Neuronal stem cell (in vitro differentiated cells): Measurements from ENCODE around the gene TRIP10.

Experiments
- DNase-seq: peaks from one replicate; pipeline ENCODE4 v3.0.0-alpha.2; 2013; ENCODE audit warnings: low spot score
- H2AFZ ChIP-seq: one replicate; pipeline ENCODE4 v1.6.1; 2013; ENCODE audit warnings: mild to moderate bottlenecking, low read length, inconsistent platforms
- H2AK5ac ChIP-seq: 2 replicates; pipeline ENCODE4 v1.6.1; 2013; ENCODE audit warnings: low read depth, mild to moderate bottlenecking, inconsistent platforms, low read length, moderate library complexity, mixed read lengths
- H2BK120ac ChIP-seq: 2 replicates; pipeline ENCODE4 v1.6.1; 2013; ENCODE audit warnings: low read depth, mild to moderate bottlenecking, inconsistent platforms, low read length, moderate library complexity, mixed read lengths
- H2BK12ac ChIP-seq: one replicate; pipeline ENCODE4 v1.6.1; 2013; ENCODE audit warnings: low read length, inconsistent platforms
- H2BK15ac ChIP-seq: 2 replicates; pipeline ENCODE4 v1.6.1; 2013; ENCODE audit warnings: mild to moderate bottlenecking, low read length, inconsistent platforms, mixed read lengths
- H2BK5ac ChIP-seq: one replicate; pipeline ENCODE4 v1.6.1; 2013; ENCODE audit warnings: inconsistent platforms, mild to moderate bottlenecking, low read length, moderate library complexity
- H3K14ac ChIP-seq: one replicate; pipeline ENCODE4 v1.6.1; 2013; ENCODE audit warnings: low read length, inconsistent platforms
- H3K18ac ChIP-seq: 2 replicates; pipeline ENCODE4 v1.6.1; 2013; ENCODE audit warnings: low read length, inconsistent platforms
- H3K23ac ChIP-seq: 2 replicates; pipeline ENCODE4 v1.6.1; 2013; ENCODE audit warnings: low read depth, mild to moderate bottlenecking, mixed read lengths, low read length, inconsistent platforms; ENCODE audit not compliant: poor library complexity
- H3K27ac ChIP-seq: replicated peaks from 3 replicates; pipeline ENCODE4 v1.5.1; 2013; ENCODE audit warnings: low read length, inconsistent platforms
- H3K27me3 ChIP-seq, 3 experiments: 2 replicates each; pipeline ENCODE4 v1.6.1; 2013; ENCODE audit warnings: low read length in 3 of 3, mild to moderate bottlenecking in 2 of 3, inconsistent platforms in 1 of 3, low read depth in 1 of 3, mixed read lengths in 1 of 3, moderate library complexity in 1 of 3; ENCODE audit not compliant: control insufficient read depth in 3 of 3, insufficient read depth in 3 of 3
- H3K36me3 ChIP-seq, 2 donors: replicated peaks in 1 of 2; 2 replicates each; pipeline ENCODE4 v1.6.1; 2013; ENCODE audit warnings: low read length in 2 of 2; ENCODE audit not compliant: control insufficient read depth in 2 of 2, insufficient read depth in 2 of 2
- H3K4ac ChIP-seq: 2 replicates; pipeline ENCODE4 v1.6.1; 2013; ENCODE audit warnings: inconsistent platforms, mild to moderate bottlenecking, low read length, moderate library complexity
- H3K4me1 ChIP-seq, 2 donors: 1 replicate in 1 of 2; 2 replicates in 1 of 2; pipeline ENCODE4 v1.6.1; 2013; ENCODE audit warnings: low read length in 2 of 2, low read depth in 1 of 2; ENCODE audit not compliant: control insufficient read depth in 2 of 2, insufficient read depth in 1 of 2
- H3K4me2 ChIP-seq: one replicate; pipeline ENCODE4 v1.6.1; 2013; ENCODE audit warnings: mild to moderate bottlenecking, low read length, inconsistent platforms; ENCODE audit not compliant: insufficient read depth, poor library complexity, severe bottlenecking
- H3K4me3 ChIP-seq, 2 donors: 2 replicates each; pipeline ENCODE4 v1.5.1; 2013; ENCODE audit warnings: low read length in 2 of 2, mild to moderate bottlenecking in 2 of 2, inconsistent platforms in 1 of 2, moderate library complexity in 1 of 2
- H3K79me1 ChIP-seq: one replicate; pipeline ENCODE4 v1.6.1; 2013; ENCODE audit warnings: low read depth, mild to moderate bottlenecking, inconsistent platforms, low read length, moderate library complexity
- H3K9ac ChIP-seq: one replicate; pipeline ENCODE4 v1.6.1; 2013; ENCODE audit warnings: mild to moderate bottlenecking, low read depth, low read length, inconsistent platforms; ENCODE audit not compliant: poor library complexity
- H3K9me3 ChIP-seq, 2 donors: replicated peaks in 1 of 2; 2 replicates each; pipeline versions ENCODE3 to v1.6.1; 2013; ENCODE audit warnings: low read length in 2 of 2, mild to moderate bottlenecking in 2 of 2, inconsistent platforms in 1 of 2, low read depth in 1 of 2, mixed read lengths in 1 of 2, moderate library complexity in 1 of 2; ENCODE audit not compliant: control insufficient read depth in 2 of 2, insufficient read depth in 1 of 2
- H4K8ac ChIP-seq: one replicate; pipeline ENCODE4 v1.6.1; 2013; ENCODE audit warnings: low read depth, mild to moderate bottlenecking, inconsistent platforms, low read length, moderate library complexity
- H4K91ac ChIP-seq: one replicate; pipeline ENCODE4 v1.6.1; 2013; ENCODE audit warnings: low read length, low read depth, mild to moderate bottlenecking, inconsistent platforms; ENCODE audit not compliant: poor library complexity
- WGBS, 2 donors: extraction: QIAGEN DNeasy Blood & Tissue Kit; methylation state at CpG; one replicate each; pipeline ENCODE4 v1.1.7; 2013; ENCODE audit warnings: missing lambda C conversion rate in 2 of 2, mixed read lengths in 1 of 2; ENCODE audit not compliant: insufficient read length in 2 of 2, insufficient replicate concordance in 1 of 2; ENCODE audit errors: extremely low coverage in 2 of 2; 5-methylcytosine and 5-hydroxymethylcytosine counted together

Gene TRIP10

GRCh38 chr19:6692027-6692426 lies 47.5 kb upstream of the TRIP10 start:
- Histone ChIP-seq H2BK120ac (no peak overlapping the region), H4K91ac (no peak overlapping the region), H2BK5ac (no peak overlapping the region), H3K9ac (no peak overlapping the region), H3K14ac (no peak overlapping the region), H3K4me1 (no peaks in the 10 kb centered on the region), H3K36me3 (no peaks in the 10 kb centered on the region), H3K23ac (no peak overlapping the region), H2AFZ (no peak overlapping the region), H3K4me3 (no peak overlapping the region), H3K79me1 (no peaks in the 10 kb centered on the region), H3K4ac (no peak overlapping the region), H2BK15ac (no peak overlapping the region), H3K27ac (no peak overlapping the region), H3K27me3 (no peaks in the 10 kb centered on the region), H3K9me3 (no peaks in the 10 kb centered on the region), H4K8ac (no peak overlapping the region), H2AK5ac (no peak overlapping the region), H2BK12ac (no peak overlapping the region), H3K18ac (no peak overlapping the region), H3K4me2 (no peak overlapping the region)
- WGBS, 2 donors, result no CpG with 5 or more reads among the region's 10 CpGs
- no peak for DNase-seq

GRCh38 chr19:6693056-6693471 lies 46.4 kb upstream of the TRIP10 start:
- Histone ChIP-seq H2BK120ac (no peak overlapping the region), H3K9ac (no peak overlapping the region), H3K4me2 (no peak overlapping the region), H3K14ac (no peak overlapping the region), H3K36me3 (no peaks in the 10 kb centered on the region), H4K8ac (no peak overlapping the region), H2BK12ac (peak overlapping the region; percentile 22), H2BK15ac (no peak overlapping the region), H3K9me3 (no peaks in the 10 kb centered on the region), H3K4me3 (peak overlapping the region in 1 of 2 donors; percentile 58), H2BK5ac (no peak overlapping the region), H3K23ac (no peak overlapping the region), H3K27ac (no peak overlapping the region), H4K91ac (no peak overlapping the region), H3K4me1 (no peaks in the 10 kb centered on the region), H3K79me1 (no peaks in the 10 kb centered on the region), H3K4ac (no peak overlapping the region), H2AFZ (no peak overlapping the region), H3K18ac (no peak overlapping the region), H3K27me3 (no peaks in the 10 kb centered on the region), H2AK5ac (no peak overlapping the region)
- no CpG with 5 or more reads among the region's 13 CpGs for WGBS, 2 donors
- no peak for DNase-seq

GRCh38 chr19:6693681-6694080 lies 45.8 kb upstream of the TRIP10 start:
- Histone ChIP-seq H2BK15ac (no peak overlapping the region), H2BK5ac (no peak overlapping the region), H3K4me1 (no peaks in the 10 kb centered on the region), H4K8ac (no peak overlapping the region), H2AK5ac (no peak overlapping the region), H3K4me2 (no peak overlapping the region), H3K4me3 (no peak overlapping the region), H3K18ac (no peak overlapping the region), H4K91ac (no peak overlapping the region), H3K27me3 (no peaks in the 10 kb centered on the region), H3K9ac (no peak overlapping the region), H3K4ac (no peak overlapping the region), H3K27ac (no peak overlapping the region), H2BK12ac (no peak overlapping the region), H3K23ac (no peak overlapping the region), H3K9me3 (no peaks in the 10 kb centered on the region), H3K14ac (no peak overlapping the region), H3K36me3 (no peaks in the 10 kb centered on the region), H3K79me1 (no peaks in the 10 kb centered on the region), H2BK120ac (no peak overlapping the region), H2AFZ (no peak overlapping the region)
- WGBS, 2 donors, result no CpG with 5 or more reads among the region's 7 CpGs
- DNase-seq, result no peak

- Histone ChIP-seq H2BK5ac (no peak overlapping the region), H3K14ac (no peak overlapping the region), H3K9me3 (no peaks in the 10 kb centered on the region), H3K4ac (no peak overlapping the region), H2AK5ac (peak overlapping the region; percentile 60), H3K9ac (no peak overlapping the region), H3K18ac (no peak overlapping the region), H2AFZ (no peak overlapping the region), H4K8ac (no peak overlapping the region), H3K23ac (no peak overlapping the region), H3K27ac (no peak overlapping the region), H2BK120ac (no peak overlapping the region), H4K91ac (no peak overlapping the region), H3K4me2 (no peak overlapping the region), H3K27me3 (no peaks in the 10 kb centered on the region), H2BK12ac (no peak overlapping the region), H3K79me1 (no peaks in the 10 kb centered on the region), H3K4me3 (no peak overlapping the region), H2BK15ac (no peak overlapping the region), H3K36me3 (no peaks in the 10 kb centered on the region), H3K4me1 (no peaks in the 10 kb centered on the region)
- no CpG with 5 or more reads among the region's 25 CpGs for WGBS, 2 donors
- no peak for DNase-seq
Observed at GRCh38 chr19:6694147-6694815, 45.2 kb upstream of the TRIP10 start.
